Keratinocyte (primary cell): Measurements from ENCODE around the gene DMD. TPM values are rescaled to one million over a fixed set of nuclear protein-coding genes. Genes with fewer than 3 reads are reported as not detected.

Experiments used
- DNase-seq: peaks from one replicate; pipeline ENCODE4 v3.0.0-alpha.2; 2011; ENCODE audit warnings: low read depth, missing footprints, low spot score
- FAIRE-seq: peaks from 2 replicates; lab custom pipeline; 2011; peaks lifted over from hg19 to GRCh38; lab: Jason Lieb, UNC
- H2AFZ ChIP-seq: 2 replicates; pipeline ENCODE4 v1.6.0; 2012; ENCODE audit warnings: low read length, control low read depth, inconsistent platforms; ENCODE audit not compliant: control insufficient read depth
- H3K27ac ChIP-seq: 2 replicates; pipeline ENCODE4 v1.5.1; 2011; ENCODE audit warnings: low read length; ENCODE audit not compliant: control insufficient read depth, insufficient read depth
- H3K27me3 ChIP-seq: 3 replicates; pipeline ENCODE4 v1.6.0; 2011; ENCODE audit warnings: low read length; ENCODE audit not compliant: control insufficient read depth, insufficient read depth; ENCODE audit errors: extremely low read depth
- H3K36me3 ChIP-seq, 2 experiments: 2 replicates in 1 of 2; 3 replicates in 1 of 2; pipeline ENCODE4 v1.5.1; 2011; ENCODE audit warnings: low read length in 2 of 2, mild to moderate bottlenecking in 1 of 2; ENCODE audit not compliant: control insufficient read depth in 2 of 2, insufficient read depth in 2 of 2; ENCODE audit errors: extremely low read depth in 1 of 2
- H3K4me1 ChIP-seq: 3 replicates; pipeline ENCODE4 v1.5.1; 2011; ENCODE audit warnings: low read length; ENCODE audit not compliant: control insufficient read depth, insufficient read depth; ENCODE audit errors: extremely low read depth
- H3K4me2 ChIP-seq: 3 replicates; pipeline ENCODE4 v1.6.0; 2011; ENCODE audit warnings: low read depth, low read length; ENCODE audit not compliant: control insufficient read depth, insufficient read depth; ENCODE audit errors: extremely low read depth
- H3K4me3 ChIP-seq, 3 experiments: fragments of 200-600 bp in 1 of 3; sonication (generic) in 1 of 3; 2 replicates in 2 of 3; 3 replicates in 1 of 3; pipeline ENCODE4 v1.5.1; 2011 to 2016; ENCODE audit warnings: low read length in 3 of 3, mild to moderate bottlenecking in 3 of 3, control low read depth in 2 of 3, inconsistent platforms in 1 of 3, low read depth in 1 of 3, mixed read lengths in 1 of 3, mixed run types in 1 of 3, moderate library complexity in 1 of 3; ENCODE audit not compliant: control insufficient read depth in 2 of 3, insufficient read depth in 2 of 3; ENCODE audit errors: extremely low read depth in 1 of 3
- H3K79me2 ChIP-seq: 2 replicates; pipeline ENCODE4 v1.6.0; 2012; ENCODE audit warnings: low read length; ENCODE audit not compliant: control insufficient read depth, insufficient read depth
- H3K9ac ChIP-seq: 3 replicates; pipeline ENCODE4 v1.6.0; 2011; ENCODE audit warnings: low read length; ENCODE audit not compliant: control insufficient read depth, insufficient read depth; ENCODE audit errors: extremely low read depth
- H3K9me1 ChIP-seq: 3 replicates; pipeline ENCODE4 v1.6.0; 2011; ENCODE audit warnings: low read length; ENCODE audit not compliant: control insufficient read depth, insufficient read depth; ENCODE audit errors: extremely low read depth
- H3K9me3 ChIP-seq: 2 replicates; pipeline ENCODE4 v1.5.1; 2012; ENCODE audit warnings: low read depth, low read length; ENCODE audit not compliant: control insufficient read depth
- H4K20me1 ChIP-seq: 3 replicates; pipeline ENCODE4 v1.6.0; 2011; ENCODE audit warnings: low read length; ENCODE audit not compliant: control insufficient read depth, insufficient read depth; ENCODE audit errors: extremely low read depth
- EZH2 ChIP-seq: IDR thresholded peaks from one replicate; pipeline ENCODE4 v1.6.1; 2012; ENCODE audit warnings: inconsistent platforms, mild to moderate bottlenecking, low read length, moderate library complexity
- dilution Hi-C: fragments of 300-500 bp; cut with MboI; formaldehyde crosslinking; loops from one replicate; pipeline ENCODE4 v1.7.0; 2020; ENCODE audit warnings: low sequenced_read_pairs; ENCODE audit not compliant: extremely low pct_ligation_motif_present
- polyA plus RNA-seq, 5 experiments: library from polyadenylated mRNA; depleted of rRNA in 3 of 5; stranded (reverse) in 3 of 5; stranded (forward) in 1 of 5; unstranded in 1 of 5; fragments of >200 nt; gene quantifications; 1 replicate in 1 of 5; 2 replicates in 3 of 5; 3 replicates in 1 of 5; pipeline versions ENCODE4 v1.2.1 to v1.2.3, GENCODE V29; 2011 to 2012; ENCODE audit warnings: missing spikeins in 2 of 5, low read depth in 1 of 5, low replicate concordance in 1 of 5
- TF ChIP-seq, protein P1 (sequence below), 3 experiments: IDR thresholded peaks in 1 of 3; conservative IDR thresholded peaks in 1 of 3; optimal IDR thresholded peaks in 1 of 3; 2 replicates in 2 of 3; 3 replicates in 1 of 3; pipeline versions ENCODE3 to v1.5.1; 2011; ENCODE audit warnings: low read length in 3 of 3, mild to moderate bottlenecking in 3 of 3, moderate library complexity in 2 of 3, control low read depth in 1 of 3, inconsistent platforms in 1 of 3; ENCODE audit not compliant: insufficient read depth in 2 of 3; ENCODE audit errors: extremely low read depth in 1 of 3

The DMD gene
- polyA plus RNA-seq, 1 donor (not counting 4 experiments of a cell fraction or from before 2014, with no cell fraction given), result 8.9 TPM

DNA sequence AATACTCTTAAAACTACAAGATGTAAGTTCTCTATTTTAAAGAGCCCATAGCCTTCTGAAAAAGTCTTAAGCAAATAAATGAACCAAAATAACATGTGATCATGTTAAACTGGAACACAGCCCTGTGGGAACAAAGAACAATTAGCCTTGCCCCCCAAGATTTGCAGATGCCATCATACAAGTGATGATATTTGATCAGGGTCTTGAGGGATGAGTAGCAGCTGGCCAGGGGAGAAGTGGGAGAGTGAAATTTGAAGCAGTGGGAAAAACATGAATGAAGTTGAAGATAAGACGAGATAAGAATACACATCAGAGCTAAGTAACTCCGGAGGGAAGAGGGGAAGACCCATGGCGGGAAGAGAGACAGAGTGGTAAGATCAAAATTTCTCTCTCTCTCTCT, 1689.4 kb downstream of the DMD start:
- Histone ChIP-seq H2AFZ (no peak overlapping the region), H3K79me2 (no peaks in the 10 kb centered on the region), H3K27me3 (no peaks in the 10 kb centered on the region), H3K27ac (no peak overlapping the region), H4K20me1 (no peaks in the 10 kb centered on the region), H3K36me3 (no peaks in the 10 kb centered on the region), H3K9me1 (no peaks in the 10 kb centered on the region), H3K9me3 (no peaks in the 10 kb centered on the region), H3K4me1 (no peaks in the 10 kb centered on the region), H3K4me3 (no peak overlapping the region), H3K4me2 (no peak overlapping the region), H3K9ac (no peak overlapping the region)
- FAIRE-seq, result no peak
- DNase-seq, result no peak
- no peak for TF ChIP-seq EZH2
- TF ChIP-seq, protein P1, sequence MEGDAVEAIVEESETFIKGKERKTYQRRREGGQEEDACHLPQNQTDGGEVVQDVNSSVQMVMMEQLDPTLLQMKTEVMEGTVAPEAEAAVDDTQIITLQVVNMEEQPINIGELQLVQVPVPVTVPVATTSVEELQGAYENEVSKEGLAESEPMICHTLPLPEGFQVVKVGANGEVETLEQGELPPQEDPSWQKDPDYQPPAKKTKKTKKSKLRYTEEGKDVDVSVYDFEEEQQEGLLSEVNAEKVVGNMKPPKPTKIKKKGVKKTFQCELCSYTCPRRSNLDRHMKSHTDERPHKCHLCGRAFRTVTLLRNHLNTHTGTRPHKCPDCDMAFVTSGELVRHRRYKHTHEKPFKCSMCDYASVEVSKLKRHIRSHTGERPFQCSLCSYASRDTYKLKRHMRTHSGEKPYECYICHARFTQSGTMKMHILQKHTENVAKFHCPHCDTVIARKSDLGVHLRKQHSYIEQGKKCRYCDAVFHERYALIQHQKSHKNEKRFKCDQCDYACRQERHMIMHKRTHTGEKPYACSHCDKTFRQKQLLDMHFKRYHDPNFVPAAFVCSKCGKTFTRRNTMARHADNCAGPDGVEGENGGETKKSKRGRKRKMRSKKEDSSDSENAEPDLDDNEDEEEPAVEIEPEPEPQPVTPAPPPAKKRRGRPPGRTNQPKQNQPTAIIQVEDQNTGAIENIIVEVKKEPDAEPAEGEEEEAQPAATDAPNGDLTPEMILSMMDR (optimal IDR thresholded peaks at IDR 0.05 in 1 of 3, IDR thresholded peaks at IDR 0.05 in 1 of 3, conservative IDR thresholded peaks at IDR 0.05 in 1 of 3; ENCODE audit: extremely low read depth in 1 of 3, insufficient read depth in 2 of 3, low read length in 3 of 3), result no peak
- dilution Hi-C loops, result no loop called here

DNA sequence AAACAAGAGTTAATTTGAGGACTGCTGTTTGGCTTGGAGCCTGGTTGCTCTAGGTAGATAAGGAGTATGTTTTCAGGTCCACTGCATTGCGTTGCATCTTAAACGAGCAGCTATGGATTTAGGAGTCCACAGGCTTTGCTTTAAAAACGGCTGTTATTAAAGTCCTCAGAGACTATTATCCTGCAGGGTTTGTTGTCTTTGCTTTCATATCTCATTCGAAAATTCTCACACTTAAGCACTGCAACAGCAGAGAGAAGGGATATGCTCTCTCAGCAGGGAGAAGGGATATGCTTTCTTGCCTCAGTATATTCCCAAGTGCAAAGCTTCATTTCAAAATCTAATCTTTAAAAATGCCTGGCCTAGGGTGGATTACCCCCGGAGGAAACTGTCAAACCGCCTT, 1694.8 kb downstream of the DMD start:
- Histone ChIP-seq H3K4me1 (no peaks in the 10 kb centered on the region), H3K79me2 (no peaks in the 10 kb centered on the region), H2AFZ (no peak overlapping the region), H3K27ac (no peak overlapping the region), H3K27me3 (no peaks in the 10 kb centered on the region), H4K20me1 (no peaks in the 10 kb centered on the region), H3K9ac (no peak overlapping the region), H3K9me3 (no peaks in the 10 kb centered on the region), H3K4me2 (no peak overlapping the region), H3K36me3 (no peaks in the 10 kb centered on the region), H3K9me1 (no peaks in the 10 kb centered on the region), H3K4me3 (no peak overlapping the region)
- no peak for TF ChIP-seq EZH2
- TF ChIP-seq, protein P1 (optimal IDR thresholded peaks at IDR 0.05 in 1 of 3, IDR thresholded peaks at IDR 0.05 in 1 of 3, conservative IDR thresholded peaks at IDR 0.05 in 1 of 3; ENCODE audit: extremely low read depth in 1 of 3, insufficient read depth in 2 of 3, low read length in 3 of 3), result no peak
- dilution Hi-C loops, result no loop called here
- FAIRE-seq, result no peak
- no peak for DNase-seq
